Adrenal gland (tissue), 12 donors: Measurements from ENCODE around the gene KRCC1. TPM values are rescaled to one million over a fixed set of nuclear protein-coding genes. Genes with fewer than 3 reads are reported as not detected.

Experiments
- DNase-seq, 7 donors: peaks; one replicate each; pipeline ENCODE4 v3.0.0-alpha.2; 2019 to 2020
- H3K27ac ChIP-seq, 5 donors: fragments of 200-600 bp; sonication (generic) in 4 of 5; 1 replicate in 3 of 5; 2 replicates in 2 of 5; pipeline versions ENCODE4 v1.5.1 to v1.8.0; 2016 to 2020; ENCODE audit warnings: mild to moderate bottlenecking in 1 of 5
- H3K27me3 ChIP-seq: fragments of 200-600 bp; 2 replicates; pipeline ENCODE4 v1.8.0; 2021
- H3K36me3 ChIP-seq, 2 donors: fragments of 200-600 bp; replicated peaks in 1 of 2; 1 replicate in 1 of 2; 2 replicates in 1 of 2; pipeline versions ENCODE4 v1.5.1 to v1.8.0; 2018 to 2022
- H3K4me1 ChIP-seq, 2 donors: fragments of 200-600 bp; replicated peaks in 1 of 2; 1 replicate in 1 of 2; 2 replicates in 1 of 2; pipeline versions ENCODE4 v1.5.1 to v1.8.0; 2018 to 2021
- H3K4me3 ChIP-seq, 4 donors: fragments of 200-600 bp; sonication (generic) in 3 of 4; one replicate each; pipeline ENCODE4 v1.5.1; 2016 to 2018
- H3K9me3 ChIP-seq, 3 donors: fragments of 200-600 bp; sonication (generic) in 1 of 3; replicated peaks in 1 of 3; 1 replicate in 2 of 3; 2 replicates in 1 of 3; pipeline versions ENCODE4 v1.5.1 to v1.8.0; 2016 to 2021
- POLR2A ChIP-seq, 2 donors: fragments of 450-650 bp; IDR thresholded peaks; one replicate each; pipeline ENCODE4 v1.6.1; 2017; ENCODE audit warnings: antibody characterized with exemption in 2 of 2, mild to moderate bottlenecking in 2 of 2, moderate library complexity in 1 of 2
- WGBS, 4 donors: extraction: QIAGEN DNeasy Blood & Tissue Kit in 2 of 4; methylation state at CpG; one replicate each; pipeline versions ENCODE4 v1.1.5 to v1.1.7; 2013 to 2017; 5-methylcytosine and 5-hydroxymethylcytosine counted together
- intact Hi-C, 2 donors: fragments of 100-400 bp; cut with DNase I; formaldehyde crosslinking; loops; one replicate each; pipeline versions ENCODE4 v1.14.1 to v1.15.0; 2022 to 2023
- polyA plus RNA-seq, 3 donors: library from polyadenylated mRNA; stranded (reverse); fragments of 200-250 nt in 2 of 3; fragments of 350-450 nt in 1 of 3; fragmentation: Illumina TruSeq in 1 of 3; extraction: RNeasy Lipid Tissue Mini Kit (QIAGEN cat#74804) in 1 of 3; gene quantifications; one replicate each; pipeline ENCODE4 v1.2.3, GENCODE V29; 2013 to 2014
- total RNA-seq, 9 donors: library from RNA; depleted of rRNA in 4 of 9; stranded (reverse); fragments of >200 nt in 4 of 9; fragments of 120-200 nt in 1 of 9; fragmentation: NEBNext Ultra II Directional in 1 of 9; extraction: Animal tissue kit (Norgen Biotek cat#: 25700) in 1 of 9; gene quantifications; one replicate each; pipeline versions ENCODE4 v1.1.0 to v1.2.4, GENCODE V29; 2013 to 2023
- TF ChIP-seq, protein P1 (sequence below), 6 experiments: fragments of 450-650 bp in 4 of 6; fragments of 200-600 bp in 2 of 6; sonication (generic) in 1 of 6; IDR thresholded peaks; 1 replicate in 5 of 6; 2 replicates in 1 of 6; pipeline versions ENCODE4 v1.5.1 to v1.8.0; 2016 to 2021; ENCODE audit warnings: antibody characterized with exemption in 6 of 6, mild to moderate bottlenecking in 2 of 6, moderate library complexity in 1 of 6
- donor health status: healthy with polysubstance abuse.
- donor health status: Bipolar disorder and iron deficiency.
- donor health status: DM: yes; HTN: yes; CAD: no.
- donor health status: DM: no; HTN: no; CAD: no.
- donor health status: DM: no; HTN: no; CAD: no.
- donor health status: DM: yes; HTN: yes; CAD: no.

The KRCC1 gene
- total and polyA plus RNA-seq, 12 donors, result 12.0 to 40.2 (median 20.5) TPM

DNA sequence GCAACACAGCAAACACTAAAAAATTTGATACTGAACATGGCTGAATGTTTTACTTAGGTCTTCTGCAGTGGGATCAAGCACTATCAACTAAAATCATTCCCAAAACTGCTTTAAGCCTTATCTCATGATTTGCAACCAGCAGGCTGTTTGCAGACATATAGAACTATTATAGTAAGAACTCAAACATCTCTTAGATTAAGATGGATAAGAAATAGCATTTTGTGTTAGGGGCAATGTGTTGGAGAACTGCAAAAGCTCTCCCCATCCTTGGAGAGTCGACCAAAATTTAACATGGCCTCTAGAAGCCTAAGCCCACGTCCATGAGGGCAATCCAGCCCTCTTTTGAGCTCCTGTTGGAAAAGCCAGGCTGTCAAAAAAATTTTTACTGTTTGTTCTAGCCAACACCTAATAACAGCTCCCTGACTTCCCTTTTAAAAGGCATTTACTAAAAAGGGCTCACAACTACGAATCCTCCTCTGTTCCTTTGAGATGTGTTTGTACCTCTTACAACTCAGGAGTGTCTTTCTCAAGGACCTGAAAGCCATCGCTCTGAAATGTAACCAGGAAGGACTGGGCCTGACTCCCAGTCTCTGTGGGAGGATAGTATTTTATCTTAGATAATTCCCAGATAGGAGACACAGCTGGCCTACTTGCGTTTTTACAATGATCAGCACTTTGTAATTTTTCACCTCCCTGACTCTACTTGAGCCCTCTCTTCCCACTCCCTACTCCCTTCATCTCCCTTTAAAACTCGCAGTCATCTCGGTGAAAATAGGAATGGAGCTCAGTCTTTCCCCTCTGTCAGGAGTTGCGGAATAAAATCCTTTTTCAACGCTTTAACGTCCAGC is 1.4 kb downstream of the KRCC1 start:
- H3K27me3 ChIP-seq, result no peaks in the 10 kb centered on the region
- H3K4me3 ChIP-seq, result peak overlapping the region in 2 of 4 donors; percentile 75 to 98
- no peaks in the 10 kb centered on the region for H3K36me3 ChIP-seq
- H3K27ac ChIP-seq, result peak overlapping the region; percentile 80 to 98 (median 95)
- peak in 2 of 7 donors; percentile 29 to 34 for DNase-seq
- H3K4me1 ChIP-seq, result peaks cover 21 to 37% of the 10 kb centered on the region in 2 donors
- H3K9me3 ChIP-seq, result no peaks in the 10 kb centered on the region
- 55 to 65% (median 61%) methylated on average over 10 of the region's 10 CpGs for WGBS, 4 donors
- TF ChIP-seq, protein P1, sequence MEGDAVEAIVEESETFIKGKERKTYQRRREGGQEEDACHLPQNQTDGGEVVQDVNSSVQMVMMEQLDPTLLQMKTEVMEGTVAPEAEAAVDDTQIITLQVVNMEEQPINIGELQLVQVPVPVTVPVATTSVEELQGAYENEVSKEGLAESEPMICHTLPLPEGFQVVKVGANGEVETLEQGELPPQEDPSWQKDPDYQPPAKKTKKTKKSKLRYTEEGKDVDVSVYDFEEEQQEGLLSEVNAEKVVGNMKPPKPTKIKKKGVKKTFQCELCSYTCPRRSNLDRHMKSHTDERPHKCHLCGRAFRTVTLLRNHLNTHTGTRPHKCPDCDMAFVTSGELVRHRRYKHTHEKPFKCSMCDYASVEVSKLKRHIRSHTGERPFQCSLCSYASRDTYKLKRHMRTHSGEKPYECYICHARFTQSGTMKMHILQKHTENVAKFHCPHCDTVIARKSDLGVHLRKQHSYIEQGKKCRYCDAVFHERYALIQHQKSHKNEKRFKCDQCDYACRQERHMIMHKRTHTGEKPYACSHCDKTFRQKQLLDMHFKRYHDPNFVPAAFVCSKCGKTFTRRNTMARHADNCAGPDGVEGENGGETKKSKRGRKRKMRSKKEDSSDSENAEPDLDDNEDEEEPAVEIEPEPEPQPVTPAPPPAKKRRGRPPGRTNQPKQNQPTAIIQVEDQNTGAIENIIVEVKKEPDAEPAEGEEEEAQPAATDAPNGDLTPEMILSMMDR (IDR thresholded peaks at IDR 0.05), result no peak
- TF ChIP-seq POLR2A (IDR thresholded peaks at IDR 0.05), result no peak
- intact Hi-C loops, result no loop called here

DNA sequence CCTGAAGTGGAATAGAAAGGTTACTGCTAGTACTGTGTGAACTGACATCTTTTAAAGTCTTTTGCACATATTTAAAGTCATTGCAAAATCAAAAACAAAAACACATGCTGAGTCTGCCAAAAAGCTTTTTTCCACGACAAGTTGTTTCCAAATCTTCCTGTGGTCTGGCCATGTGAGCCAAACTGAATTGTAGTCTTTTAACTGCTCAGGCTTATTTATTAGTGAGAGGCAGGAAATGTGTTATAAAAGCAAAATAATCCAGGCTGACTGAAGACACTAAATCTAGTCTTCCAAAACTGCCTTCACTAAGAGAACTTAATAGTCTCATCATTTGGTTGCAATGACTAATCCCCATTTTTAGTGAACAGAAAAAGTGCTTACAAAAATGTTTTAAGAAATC is 2.3 kb downstream of the KRCC1 start:
- peak overlapping the region in 1 of 4 donors; percentile 75 for H3K4me3 ChIP-seq
- intact Hi-C loops, result no loop called here
- peak in 3 of 7 donors; percentile 16 to 29 (median 28) for DNase-seq

DNA sequence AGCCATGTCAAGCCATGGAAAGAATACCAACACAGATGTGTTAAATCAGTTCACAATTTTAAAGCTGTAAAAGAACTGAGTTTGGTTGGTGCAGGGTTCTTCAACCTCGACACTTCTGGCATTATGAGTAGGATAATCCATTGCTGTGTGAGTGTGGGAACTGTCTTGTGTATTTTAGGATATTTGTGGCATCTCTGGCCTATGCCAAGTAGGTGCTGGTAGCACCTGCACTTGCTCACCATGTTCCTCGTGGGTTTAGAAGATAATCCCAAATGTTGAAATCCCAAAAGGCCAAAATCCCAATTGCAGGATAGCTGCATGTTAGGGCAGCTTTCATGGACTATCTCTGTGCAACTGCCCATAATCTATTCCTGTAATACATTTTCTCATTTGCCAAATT is 3.8 kb downstream of the KRCC1 start:
- Histone ChIP-seq H3K27ac (no peak overlapping the region), H3K4me1 (peaks cover 21 to 37% of the 10 kb centered on the region in 2 donors), H3K4me3 (no peak overlapping the region), H3K27me3 (no peaks in the 10 kb centered on the region), H3K9me3 (no peaks in the 10 kb centered on the region), H3K36me3 (no peaks in the 10 kb centered on the region)
- intact Hi-C loops, result no loop called here
- no peak for DNase-seq
- no peak for TF ChIP-seq POLR2A (IDR thresholded peaks at IDR 0.05)
- TF ChIP-seq, protein P1 (IDR thresholded peaks at IDR 0.05), result no peak
- WGBS, 4 donors, result 85 to 100% (median 92%) methylated on average over 2 of the region's 2 CpGs

More for the DNA sequence above, 2.3 kb downstream of the KRCC1 start:
- peak overlapping the region in 3 of 5 donors; percentile 95 to 98 (median 96) for H3K27ac ChIP-seq
- no peaks in the 10 kb centered on the region for H3K36me3 ChIP-seq
- TF ChIP-seq, protein P1 (IDR thresholded peaks at IDR 0.05), result no peak
- TF ChIP-seq POLR2A (IDR thresholded peaks at IDR 0.05), result peak in 1 of 2 donors; percentile 23
- H3K27me3 ChIP-seq, result no peaks in the 10 kb centered on the region
- no peaks in the 10 kb centered on the region for H3K9me3 ChIP-seq
- WGBS, 4 donors, result 0 to 4% (median 0%) methylated on average over 1 of the region's 1 CpG
- H3K4me1 ChIP-seq, result peaks cover 21 to 37% of the 10 kb centered on the region in 2 donors

- DNase-seq, result no peak
- no peaks in the 10 kb centered on the region for H3K36me3 ChIP-seq
Measured at GRCh38 chr2:88049622-88050021, 6.0 kb downstream of the KRCC1 start.

More at GRCh38 chr2:88049622-88050021, 6.0 kb downstream of the KRCC1 start:
- TF ChIP-seq, protein P1 (IDR thresholded peaks at IDR 0.05), result no peak
- TF ChIP-seq POLR2A (IDR thresholded peaks at IDR 0.05), result no peak
- intact Hi-C loops, result no loop called here
- peaks cover 19 to 31% of the 10 kb centered on the region in 2 donors for H3K4me1 ChIP-seq
- H3K27ac ChIP-seq, result no peak overlapping the region
- H3K9me3 ChIP-seq, result no peaks in the 10 kb centered on the region
- 88 to 100% (median 95%) methylated on average over 1 of the region's 1 CpG for WGBS, 4 donors
- no peak overlapping the region for H3K4me3 ChIP-seq
- H3K27me3 ChIP-seq, result no peaks in the 10 kb centered on the region
